PFSK-1 (cell line): ENCODE measurements around the gene HIPK1.

ENCODE experiments used
- FOXP2 ChIP-seq: optimal IDR thresholded peaks from 2 replicates; pipeline ENCODE3; 2011; ENCODE audit warnings: borderline replicate concordance, control low read depth, inconsistent platforms; ENCODE audit not compliant: insufficient read depth; ENCODE audit errors: extremely low read length, extremely low read depth
- POLR2AphosphoS5 ChIP-seq: IDR thresholded peaks from 2 replicates; pipeline ENCODE4 v1.6.1; 2012; ENCODE audit warnings: low read depth, mild to moderate bottlenecking, control low read depth, low read length, moderate library complexity
- REST ChIP-seq, 2 experiments: IDR thresholded peaks; 2 replicates each; pipeline versions ENCODE4 v1.6.1 to v1.8.0; 2011 to 2012; ENCODE audit warnings: low read depth in 2 of 2, low read length in 2 of 2, control low read depth in 1 of 2, inconsistent platforms in 1 of 2, mild to moderate bottlenecking in 1 of 2, moderate library complexity in 1 of 2; ENCODE audit not compliant: insufficient read depth in 1 of 2
- SIN3A ChIP-seq: IDR thresholded peaks from 2 replicates; pipeline ENCODE4 v1.6.1; 2012; ENCODE audit warnings: mild to moderate bottlenecking, low read length, moderate library complexity, borderline replicate concordance; ENCODE audit not compliant: insufficient read depth
- TAF1 ChIP-seq: IDR thresholded peaks from 2 replicates; pipeline ENCODE4 v1.6.1; 2012; ENCODE audit warnings: low read length, control low read depth, borderline replicate concordance; ENCODE audit not compliant: insufficient read depth

Gene HIPK1

GRCh38 chr1:113949007-113949406, 19.9 kb downstream of the HIPK1 start:
- TF ChIP-seq TAF1 (no peak), SIN3A (no peak), FOXP2 (no peak), REST (IDR thresholded peaks at IDR 0.05; ENCODE audit: insufficient read depth in 1 of 2, low read depth in 2 of 2, low read length in 2 of 2) (no peak), POLR2AphosphoS5 (no peak)

GRCh38 chr1:113950908-113951307, 21.8 kb downstream of the HIPK1 start:
- no peak for TF ChIP-seq POLR2AphosphoS5
- TF ChIP-seq REST (IDR thresholded peaks at IDR 0.05; ENCODE audit: insufficient read depth in 1 of 2, low read depth in 2 of 2, low read length in 2 of 2): no peak
- TF ChIP-seq FOXP2: no peak
- TF ChIP-seq SIN3A: no peak
- TF ChIP-seq TAF1: no peak

- no peak for TF ChIP-seq SIN3A
- no peak for TF ChIP-seq TAF1
Measured at GRCh38 chr1:113951719-113952118, 22.6 kb downstream of the HIPK1 start.

- TF ChIP-seq TAF1 (no peak), FOXP2 (no peak), SIN3A (no peak), POLR2AphosphoS5 (no peak), REST (IDR thresholded peaks at IDR 0.05; ENCODE audit: insufficient read depth in 1 of 2, low read depth in 2 of 2, low read length in 2 of 2) (no peak)
Measured at GRCh38 chr1:113957984-113958383, 28.9 kb downstream of the HIPK1 start.

GRCh38 chr1:113958691-113959090, 29.6 kb downstream of the HIPK1 start:
- no peak for TF ChIP-seq SIN3A
- no peak for TF ChIP-seq FOXP2
- TF ChIP-seq POLR2AphosphoS5: no peak
- TF ChIP-seq TAF1: no peak
- no peak for TF ChIP-seq REST (IDR thresholded peaks at IDR 0.05; ENCODE audit: insufficient read depth in 1 of 2, low read depth in 2 of 2, low read length in 2 of 2)
